Lower lobe of right lung (tissue), 2 donors: Measurements from ENCODE around the gene PTPRM. TPM values are rescaled to one million over a fixed set of nuclear protein-coding genes. Genes with fewer than 3 reads are reported as not detected.

Source experiments
- ATAC-seq, 2 donors: fragments of 200-7000 bp; cut with Tn5 transposase; one replicate each; pipeline ENCODE4 v1.9.1; 2020 to 2022; ENCODE audit warnings: mild to moderate bottlenecking in 2 of 2, moderate library complexity in 2 of 2
- DNase-seq: peaks from one replicate; pipeline ENCODE4 v3.0.0-alpha.2; 2020
- H3K27ac ChIP-seq: fragments of 200-600 bp; one replicate; pipeline ENCODE4 v1.8.0; 2022
- H3K27me3 ChIP-seq: fragments of 200-600 bp; one replicate; pipeline ENCODE4 v1.8.0; 2022; ENCODE audit warnings: low read depth
- H3K36me3 ChIP-seq: fragments of 200-600 bp; one replicate; pipeline ENCODE4 v1.8.0; 2022; ENCODE audit warnings: mild to moderate bottlenecking
- H3K4me1 ChIP-seq: fragments of 200-600 bp; one replicate; pipeline ENCODE4 v1.8.0; 2022
- H3K4me3 ChIP-seq: fragments of 200-600 bp; one replicate; pipeline ENCODE4 v1.8.0; 2022; ENCODE audit warnings: mild to moderate bottlenecking
- H3K9me3 ChIP-seq: fragments of 200-600 bp; one replicate; pipeline ENCODE4 v1.8.0; 2022
- intact Hi-C: fragments of 100-400 bp; cut with DNase I; formaldehyde crosslinking; loops from one replicate; pipeline ENCODE4 v1.11.0; 2022
- total RNA-seq: library from RNA; stranded (reverse); fragmentation: NEBNext Ultra II Directional; extraction: Animal tissue kit (Norgen Biotek cat#: 25700); gene quantifications from one replicate; pipeline ENCODE4 v1.2.1, GENCODE V29; 2021
- TF ChIP-seq, protein P1 (sequence below): fragments of 200-600 bp; IDR thresholded peaks from one replicate; pipeline ENCODE4 v1.8.0; 2022; ENCODE audit warnings: antibody characterized with exemption, mild to moderate bottlenecking
- donor health status: DM: no; HTN: yes; CAD: no; lungs with severe emphysema.

PTPRM gene
- total RNA-seq, 1 donor from 2014 or later, result 85.2 TPM

DNA sequence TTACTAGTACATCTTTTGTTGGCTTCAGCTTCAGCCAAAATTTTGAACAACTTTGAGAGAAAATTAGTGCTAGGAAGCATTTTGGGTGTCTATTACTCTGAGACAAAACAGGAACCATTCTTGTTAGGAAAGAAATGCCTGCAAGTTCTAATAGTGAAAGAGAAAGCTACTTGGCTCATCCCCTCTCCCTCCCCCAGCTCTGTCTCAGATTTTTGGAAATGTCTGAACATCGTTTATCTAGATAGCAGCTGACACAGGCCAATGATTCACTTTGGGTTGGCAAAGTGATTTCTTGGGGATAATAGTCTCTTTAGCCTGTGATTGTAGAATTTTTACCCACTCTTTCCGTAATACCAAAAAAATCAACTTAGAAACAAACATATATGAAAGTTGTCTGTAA is 42.3 kb upstream of the PTPRM start:
- Histone ChIP-seq H3K27me3 (no peaks in the 10 kb centered on the region), H3K36me3 (no peaks in the 10 kb centered on the region), H3K27ac (peak overlapping the region; percentile 53), H3K9me3 (no peaks in the 10 kb centered on the region), H3K4me1 (peaks cover 6% of the 10 kb centered on the region), H3K4me3 (no peak overlapping the region)
- no peak for DNase-seq
- TF ChIP-seq, protein P1, sequence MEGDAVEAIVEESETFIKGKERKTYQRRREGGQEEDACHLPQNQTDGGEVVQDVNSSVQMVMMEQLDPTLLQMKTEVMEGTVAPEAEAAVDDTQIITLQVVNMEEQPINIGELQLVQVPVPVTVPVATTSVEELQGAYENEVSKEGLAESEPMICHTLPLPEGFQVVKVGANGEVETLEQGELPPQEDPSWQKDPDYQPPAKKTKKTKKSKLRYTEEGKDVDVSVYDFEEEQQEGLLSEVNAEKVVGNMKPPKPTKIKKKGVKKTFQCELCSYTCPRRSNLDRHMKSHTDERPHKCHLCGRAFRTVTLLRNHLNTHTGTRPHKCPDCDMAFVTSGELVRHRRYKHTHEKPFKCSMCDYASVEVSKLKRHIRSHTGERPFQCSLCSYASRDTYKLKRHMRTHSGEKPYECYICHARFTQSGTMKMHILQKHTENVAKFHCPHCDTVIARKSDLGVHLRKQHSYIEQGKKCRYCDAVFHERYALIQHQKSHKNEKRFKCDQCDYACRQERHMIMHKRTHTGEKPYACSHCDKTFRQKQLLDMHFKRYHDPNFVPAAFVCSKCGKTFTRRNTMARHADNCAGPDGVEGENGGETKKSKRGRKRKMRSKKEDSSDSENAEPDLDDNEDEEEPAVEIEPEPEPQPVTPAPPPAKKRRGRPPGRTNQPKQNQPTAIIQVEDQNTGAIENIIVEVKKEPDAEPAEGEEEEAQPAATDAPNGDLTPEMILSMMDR, result no peak
- peak in 1 of 2 donors; percentile 46 for ATAC-seq
- intact Hi-C loops, result no loop called here

DNA sequence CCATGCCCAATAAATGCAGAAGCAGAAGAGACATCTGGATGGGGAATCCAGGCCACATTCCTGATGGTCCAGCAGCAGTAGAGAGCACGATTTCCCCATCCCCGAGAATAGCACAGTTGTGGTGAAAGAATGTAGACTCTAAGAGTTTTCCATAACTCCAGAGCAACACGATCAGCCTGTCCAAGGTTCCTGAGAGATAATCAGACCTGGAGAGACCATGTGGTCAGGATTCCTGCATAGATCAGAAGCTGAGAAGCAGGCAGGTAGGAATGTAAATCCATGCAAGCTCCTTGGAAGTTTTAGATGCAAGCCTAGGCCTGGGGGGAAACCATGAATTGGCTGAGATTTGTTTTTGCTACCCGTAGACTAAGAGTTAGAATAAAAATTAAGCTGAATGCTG is 34.2 kb upstream of the PTPRM start:
- TF ChIP-seq, protein P1, result no peak
- intact Hi-C loops, result no loop called here

DNA sequence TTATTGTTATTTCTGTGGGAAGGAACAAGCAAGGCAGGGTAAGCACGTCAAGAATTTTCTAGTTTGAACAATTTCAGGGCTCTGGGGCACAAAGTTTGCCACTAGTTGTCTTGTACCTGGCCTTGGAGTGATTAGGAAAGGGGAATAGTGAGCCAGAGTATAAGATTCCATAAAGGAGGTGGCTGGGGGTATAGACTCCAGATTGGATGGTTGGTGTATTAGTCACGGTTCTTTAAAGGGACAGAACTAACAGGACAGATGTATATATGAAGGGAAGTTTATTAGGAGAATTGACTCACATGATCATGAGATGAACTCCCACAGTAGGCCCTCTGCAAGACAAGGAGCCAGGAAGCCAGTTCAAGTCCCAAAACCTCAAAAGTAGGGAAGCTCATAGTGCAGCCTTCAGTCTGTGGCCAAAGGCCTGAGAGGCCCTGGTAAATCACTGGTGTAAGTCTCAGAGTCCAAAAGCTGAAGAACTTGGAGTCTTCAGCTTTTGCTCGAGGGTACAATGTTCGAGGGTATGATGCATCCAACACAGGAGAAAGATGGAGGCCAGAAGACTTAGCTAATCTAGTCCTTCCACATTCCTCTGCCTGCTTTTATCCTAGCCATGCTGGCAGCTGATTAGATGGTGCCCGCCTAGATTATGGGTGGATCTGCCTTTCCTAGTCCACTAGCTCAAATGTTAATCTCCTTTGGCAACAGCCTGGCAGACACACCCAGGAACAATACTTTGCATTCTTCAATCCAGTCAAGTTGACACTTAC is 31.5 kb upstream of the PTPRM start:
- TF ChIP-seq, protein P1, result no peak
- Histone ChIP-seq H3K27ac (no peak overlapping the region), H3K4me3 (no peak overlapping the region), H3K27me3 (no peaks in the 10 kb centered on the region), H3K4me1 (no peaks in the 10 kb centered on the region), H3K36me3 (no peaks in the 10 kb centered on the region), H3K9me3 (peaks cover 7% of the 10 kb centered on the region)
- DNase-seq (no peak), ATAC-seq (no peak)
- intact Hi-C loops, result no loop called here

More for the DNA sequence above, 34.2 kb upstream of the PTPRM start:
- no peaks in the 10 kb centered on the region for H3K4me1 ChIP-seq
- H3K27me3 ChIP-seq, result no peaks in the 10 kb centered on the region
- H3K4me3 ChIP-seq, result no peak overlapping the region
- DNase-seq (no peak), ATAC-seq (no peak)
- H3K9me3 ChIP-seq, result peaks cover 8% of the 10 kb centered on the region
- H3K27ac ChIP-seq, result no peak overlapping the region
- no peaks in the 10 kb centered on the region for H3K36me3 ChIP-seq

DNA sequence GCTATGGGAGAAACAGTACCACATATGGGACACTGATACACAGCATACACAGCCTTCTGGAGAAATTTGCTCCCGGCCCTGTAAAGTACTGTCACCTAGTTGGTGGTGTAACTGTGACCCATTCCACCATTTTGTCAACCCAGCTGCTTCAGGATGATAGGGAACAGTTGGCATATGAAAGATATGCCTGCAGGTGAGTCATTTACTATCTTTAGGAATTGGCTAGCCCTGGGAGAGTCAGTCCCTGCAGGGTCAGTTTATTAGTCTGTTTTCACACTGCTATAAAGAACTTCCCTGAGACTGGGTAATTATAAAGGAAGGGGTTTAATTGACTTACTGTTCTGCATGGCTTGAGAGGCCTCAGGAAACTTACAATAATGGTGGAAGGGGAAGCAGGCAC is 30.0 kb upstream of the PTPRM start:
- Histone ChIP-seq H3K4me3 (no peak overlapping the region), H3K27ac (no peak overlapping the region), H3K9me3 (no peaks in the 10 kb centered on the region), H3K27me3 (no peaks in the 10 kb centered on the region), H3K36me3 (no peaks in the 10 kb centered on the region), H3K4me1 (no peaks in the 10 kb centered on the region)
- no peak for DNase-seq
- ATAC-seq, result no peak
- intact Hi-C loops, result no loop called here
- TF ChIP-seq, protein P1, result no peak

DNA sequence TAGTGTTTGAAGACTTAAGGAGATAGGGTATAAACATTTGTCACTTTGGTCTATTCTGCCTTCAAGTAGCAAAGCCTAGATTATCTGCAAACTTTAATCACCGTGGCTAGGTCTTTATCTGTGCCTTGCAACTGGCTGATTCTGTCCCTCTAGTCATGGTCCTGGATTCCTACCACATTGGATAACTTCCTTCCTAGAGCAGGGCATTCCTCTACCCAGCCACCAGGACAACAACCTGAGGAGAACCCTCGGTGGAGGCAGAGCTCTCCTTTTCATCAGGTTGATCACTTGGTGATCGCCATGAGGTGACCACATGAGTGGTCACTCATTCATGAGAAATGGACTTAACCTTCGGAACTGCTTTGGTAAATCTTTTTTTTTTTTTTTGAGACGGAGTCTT is 25.3 kb upstream of the PTPRM start:
- Histone ChIP-seq H3K9me3 (no peaks in the 10 kb centered on the region), H3K27me3 (no peaks in the 10 kb centered on the region), H3K36me3 (no peaks in the 10 kb centered on the region), H3K27ac (no peak overlapping the region), H3K4me1 (no peaks in the 10 kb centered on the region), H3K4me3 (no peak overlapping the region)
- intact Hi-C loops, result no loop called here
- DNase-seq, result no peak
- TF ChIP-seq, protein P1, result no peak
- no peak for ATAC-seq
